OCI-LY1 (cell line): ENCODE data around the gene CLASRP.

ENCODE experiments used
- EZH2 ChIP-seq: fragments of 200-600 bp; sonication (generic), shearing (Covaris generic); IDR thresholded peaks from 2 replicates; pipeline ENCODE4 v1.8.0; 2017; ENCODE audit warnings: borderline replicate concordance, mixed run types, mild to moderate bottlenecking, antibody characterized with exemption, low read length, moderate library complexity, mixed read lengths
- TF ChIP-seq, protein P1 (sequence below): fragments of 200-600 bp; sonication (generic), shearing (Covaris generic); IDR thresholded peaks from 2 replicates; pipeline ENCODE4 v1.5.1; 2017; ENCODE audit warnings: mild to moderate bottlenecking, antibody characterized with exemption, low read length, moderate library complexity, mixed read lengths

DNA sequence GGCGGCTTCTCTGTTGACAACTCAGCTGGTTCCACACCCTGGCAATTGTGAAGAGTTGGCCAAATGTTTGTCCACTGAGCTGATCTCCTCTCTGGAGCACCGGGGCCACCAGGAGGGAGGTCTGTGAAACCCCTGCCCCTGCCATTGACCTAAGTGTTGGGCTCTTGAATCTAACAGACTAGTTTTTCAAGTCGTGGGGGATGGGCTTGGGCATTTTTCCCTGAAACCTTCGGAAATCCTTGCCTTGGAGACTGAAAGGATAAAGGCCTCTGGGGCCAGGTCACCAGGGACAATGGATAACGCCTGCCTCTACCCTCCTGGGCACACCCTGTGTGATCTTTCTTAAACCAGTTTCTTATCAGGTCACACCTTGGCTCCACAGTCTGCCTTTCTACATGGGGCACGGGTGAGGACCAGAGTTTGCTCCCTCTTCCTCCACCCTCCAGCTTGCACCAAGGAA, 41.1 kb downstream of the CLASRP start:
- TF ChIP-seq, protein P1, sequence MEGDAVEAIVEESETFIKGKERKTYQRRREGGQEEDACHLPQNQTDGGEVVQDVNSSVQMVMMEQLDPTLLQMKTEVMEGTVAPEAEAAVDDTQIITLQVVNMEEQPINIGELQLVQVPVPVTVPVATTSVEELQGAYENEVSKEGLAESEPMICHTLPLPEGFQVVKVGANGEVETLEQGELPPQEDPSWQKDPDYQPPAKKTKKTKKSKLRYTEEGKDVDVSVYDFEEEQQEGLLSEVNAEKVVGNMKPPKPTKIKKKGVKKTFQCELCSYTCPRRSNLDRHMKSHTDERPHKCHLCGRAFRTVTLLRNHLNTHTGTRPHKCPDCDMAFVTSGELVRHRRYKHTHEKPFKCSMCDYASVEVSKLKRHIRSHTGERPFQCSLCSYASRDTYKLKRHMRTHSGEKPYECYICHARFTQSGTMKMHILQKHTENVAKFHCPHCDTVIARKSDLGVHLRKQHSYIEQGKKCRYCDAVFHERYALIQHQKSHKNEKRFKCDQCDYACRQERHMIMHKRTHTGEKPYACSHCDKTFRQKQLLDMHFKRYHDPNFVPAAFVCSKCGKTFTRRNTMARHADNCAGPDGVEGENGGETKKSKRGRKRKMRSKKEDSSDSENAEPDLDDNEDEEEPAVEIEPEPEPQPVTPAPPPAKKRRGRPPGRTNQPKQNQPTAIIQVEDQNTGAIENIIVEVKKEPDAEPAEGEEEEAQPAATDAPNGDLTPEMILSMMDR, result no peak
- TF ChIP-seq EZH2, result no peak
